HEK293T (cell line): ENCODE measurements around the gene ADAMTS15.

ENCODE experiments used
- CTCF ChIA-PET: fragments of 350-600 bp; formaldehyde crosslinking; extraction: SDS; loops from one replicate; lab custom pipeline; 2021; ENCODE audit warnings: antibody characterized with exemption, inconsistent platforms; lab: Yijun Ruan, JAX
- POLR2A ChIA-PET: fragments of 350-600 bp; formaldehyde crosslinking; extraction: SDS; loops from one replicate; lab custom pipeline; 2020; ENCODE audit warnings: antibody characterized with exemption, inconsistent platforms; lab: Yijun Ruan, JAX
- DNase-seq: peaks from one replicate; pipeline ENCODE4 v3.0.0; 2012; ENCODE audit warnings: mixed read lengths; ENCODE audit errors: extremely low spot score
- ARNT ChIP-seq: fragments of 450-650 bp; IDR thresholded peaks from 2 replicates; pipeline ENCODE4 v1.6.1; 2017; ENCODE audit warnings: mild to moderate bottlenecking
- BHLHE40 ChIP-seq: fragments of 450-650 bp; IDR thresholded peaks from 2 replicates; pipeline ENCODE4 v1.6.1; 2016; ENCODE audit warnings: mild to moderate bottlenecking, moderate library complexity, borderline replicate concordance
- FOXA1 ChIP-seq: fragments of 450-650 bp; IDR thresholded peaks from 2 replicates; pipeline ENCODE4 v1.6.1; 2016; ENCODE audit warnings: mild to moderate bottlenecking
- FOXK2 ChIP-seq: fragments of 450-650 bp; IDR thresholded peaks from 2 replicates; pipeline ENCODE4 v1.6.1; 2016; ENCODE audit warnings: mild to moderate bottlenecking
- FOXM1 ChIP-seq: fragments of 450-650 bp; IDR thresholded peaks from 2 replicates; pipeline ENCODE4 v1.6.1; 2017; ENCODE audit warnings: mild to moderate bottlenecking, borderline replicate concordance
- HDGF ChIP-seq: fragments of 450-650 bp; IDR thresholded peaks from 2 replicates; pipeline ENCODE4 v1.6.1; 2017; ENCODE audit warnings: antibody characterized with exemption, borderline replicate concordance
- L3MBTL2 ChIP-seq: fragments of 450-650 bp; conservative IDR thresholded peaks from 2 replicates; pipeline ENCODE4 v1.6.1; 2016; ENCODE audit warnings: mild to moderate bottlenecking
- LEF1 ChIP-seq: fragments of 450-650 bp; IDR thresholded peaks from 2 replicates; pipeline ENCODE4 v1.6.1; 2017; ENCODE audit warnings: mild to moderate bottlenecking, borderline replicate concordance
- NFRKB ChIP-seq: fragments of 450-650 bp; IDR thresholded peaks from 2 replicates; pipeline ENCODE4 v1.6.1; 2016; ENCODE audit warnings: mild to moderate bottlenecking, moderate library complexity
- SP1 ChIP-seq: fragments of 450-650 bp; IDR thresholded peaks from 2 replicates; pipeline ENCODE4 v1.6.1; 2017
- ZNF384 ChIP-seq: fragments of 450-650 bp; IDR thresholded peaks from 2 replicates; pipeline ENCODE4 v1.6.1; 2016
- TF ChIP-seq, protein P1 (sequence below): fragments of 450-650 bp; IDR thresholded peaks from 2 replicates; pipeline ENCODE4 v1.6.1; 2016

Gene ADAMTS15

DNA sequence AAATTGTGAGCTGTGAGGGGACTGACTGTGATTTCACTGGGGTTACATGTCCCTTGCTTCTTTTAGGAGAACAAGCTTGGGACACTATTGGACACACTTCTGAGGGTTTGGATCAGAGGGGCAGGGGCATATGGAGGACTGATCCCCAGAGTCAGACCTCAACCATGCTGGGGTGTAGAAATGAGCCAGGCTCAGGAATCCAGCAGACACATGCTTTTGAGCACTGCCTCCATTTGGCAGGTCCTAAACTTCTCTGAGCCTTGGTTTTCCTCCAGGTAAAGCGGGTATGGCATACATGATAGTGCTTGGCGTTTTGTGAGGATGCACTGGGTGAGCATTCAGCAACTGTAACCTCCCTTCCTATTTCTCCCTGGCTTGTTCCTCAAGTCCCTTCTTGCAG lies 74.7 kb downstream of the ADAMTS15 start:
- ChIA-PET CTCF (no interaction called here), POLR2A (no interaction called here)
- TF ChIP-seq FOXM1 (no peak), NFRKB (no peak)
- no peak for DNase-seq

DNA sequence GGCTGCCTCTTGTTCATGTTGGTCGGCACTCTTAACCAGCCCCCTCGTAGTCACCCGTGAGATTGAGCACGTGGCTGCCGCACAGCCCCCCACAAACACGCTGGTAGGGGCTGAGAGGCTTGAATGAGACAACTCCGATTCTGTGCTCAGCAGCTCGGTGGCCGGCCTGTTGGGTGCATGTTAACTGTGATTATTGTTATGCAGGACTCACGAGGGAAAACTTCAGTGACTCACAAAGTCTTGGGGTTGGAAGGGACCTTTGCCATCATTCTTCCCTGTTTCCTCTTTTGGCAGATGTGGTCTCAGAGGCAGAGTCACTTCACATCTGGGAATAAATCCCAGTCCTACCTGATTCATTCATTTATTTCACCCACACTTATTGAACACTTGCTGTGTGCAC lies 75.2 kb downstream of the ADAMTS15 start:
- ChIA-PET POLR2A (no interaction called here), CTCF (no interaction called here)
- no peak for DNase-seq

DNA sequence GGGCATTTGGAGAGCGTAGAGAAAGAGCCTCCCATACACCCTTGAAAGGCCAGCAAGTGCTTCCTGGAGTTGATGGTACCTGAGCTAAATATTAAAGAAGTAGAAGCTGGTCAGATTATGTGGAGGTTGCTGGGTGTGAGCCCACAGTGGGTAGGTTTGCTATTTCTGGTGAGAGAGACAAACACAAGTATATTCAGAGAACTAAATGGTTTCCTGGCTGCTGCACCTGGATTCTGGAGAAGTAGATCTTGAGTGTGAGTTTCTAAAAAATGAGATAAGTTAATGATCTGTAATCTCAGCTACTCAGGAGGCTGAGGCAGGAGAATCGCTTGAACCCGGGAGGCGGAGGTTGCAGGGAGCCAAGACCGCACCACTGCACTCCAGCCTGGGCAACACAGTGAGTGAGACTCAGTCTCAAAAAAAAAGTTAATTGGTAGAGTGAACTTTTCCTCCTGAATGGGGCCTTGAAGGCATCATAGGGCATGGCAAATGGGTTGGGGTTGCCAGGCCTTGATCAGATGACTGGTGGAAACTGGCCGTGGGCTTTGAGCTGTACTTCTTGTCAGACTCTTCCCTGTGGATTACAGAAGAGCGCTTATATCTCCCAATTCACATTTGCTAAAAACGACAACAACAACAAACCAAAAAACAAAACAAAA lies 75.8 kb downstream of the ADAMTS15 start:
- CTCF ChIA-PET = no interaction called here

More for the DNA sequence above, 75.2 kb downstream of the ADAMTS15 start:
- TF ChIP-seq FOXM1 (no peak), BHLHE40 (no peak), SP1 (no peak), FOXK2 (no peak), HDGF (no peak)

DNA sequence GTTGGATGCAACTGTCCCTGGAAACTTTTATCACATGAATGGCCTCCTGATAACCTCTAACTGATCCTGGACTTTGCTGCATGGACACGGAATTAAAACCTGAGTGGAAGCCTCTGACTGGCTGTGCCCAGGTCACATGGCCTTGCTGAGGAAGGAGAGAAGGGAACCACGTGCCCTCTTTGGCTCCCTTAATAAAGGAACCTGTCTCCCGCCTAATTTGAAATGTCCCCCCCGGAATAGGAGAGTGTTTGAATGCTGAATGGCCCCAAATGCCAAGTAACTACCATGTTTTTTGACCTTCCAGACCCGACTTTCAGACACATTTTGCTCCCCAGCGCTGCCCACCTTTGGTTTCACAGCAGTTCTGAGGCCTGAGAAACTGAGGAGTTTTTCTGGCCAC lies 76.9 kb downstream of the ADAMTS15 start:
- CTCF ChIA-PET = no interaction called here
- TF ChIP-seq LEF1 (no peak), SP1 (no peak), FOXK2 (no peak), FOXM1 (no peak), BHLHE40 (no peak), FOXA1 (no peak), ZNF384 (no peak), NFRKB (no peak), L3MBTL2 (no peak), ARNT (no peak)
- TF ChIP-seq, protein P1, sequence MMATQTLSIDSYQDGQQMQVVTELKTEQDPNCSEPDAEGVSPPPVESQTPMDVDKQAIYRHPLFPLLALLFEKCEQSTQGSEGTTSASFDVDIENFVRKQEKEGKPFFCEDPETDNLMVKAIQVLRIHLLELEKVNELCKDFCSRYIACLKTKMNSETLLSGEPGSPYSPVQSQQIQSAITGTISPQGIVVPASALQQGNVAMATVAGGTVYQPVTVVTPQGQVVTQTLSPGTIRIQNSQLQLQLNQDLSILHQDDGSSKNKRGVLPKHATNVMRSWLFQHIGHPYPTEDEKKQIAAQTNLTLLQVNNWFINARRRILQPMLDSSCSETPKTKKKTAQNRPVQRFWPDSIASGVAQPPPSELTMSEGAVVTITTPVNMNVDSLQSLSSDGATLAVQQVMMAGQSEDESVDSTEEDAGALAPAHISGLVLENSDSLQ = no peak
- POLR2A ChIA-PET = no interaction called here
- peak; percentile 3 for DNase-seq

More for the DNA sequence above, 75.8 kb downstream of the ADAMTS15 start:
- POLR2A ChIA-PET = no interaction called here
- TF ChIP-seq NFRKB (no peak), HDGF (no peak), ARNT (no peak), FOXA1 (no peak)
- TF ChIP-seq, protein P1 = no peak
- no peak for DNase-seq
